Transverse colon (tissue), 4 donors: ENCODE results near the gene MYMK.

Source experiments
- CTCF ChIP-seq, 5 experiments: fragments of 200-600 bp in 3 of 5; fragments of 450-650 bp in 2 of 5; sonication (generic) in 3 of 5; IDR thresholded peaks; 1 replicate in 2 of 5; 2 replicates in 3 of 5; pipeline ENCODE4 v1.5.1; 2016 to 2017; ENCODE audit warnings: antibody characterized with exemption in 5 of 5, inconsistent platforms in 3 of 5, mild to moderate bottlenecking in 2 of 5, moderate library complexity in 1 of 5
- EP300 ChIP-seq: sonication (generic); formaldehyde crosslinking; IDR thresholded peaks from one replicate; pipeline ENCODE4 v1.6.1; 2017; ENCODE audit warnings: antibody characterized with exemption, low read depth
- POLR2A ChIP-seq: fragments of 450-650 bp; IDR thresholded peaks from one replicate; pipeline ENCODE4 v1.6.1; 2016; ENCODE audit warnings: antibody characterized with exemption, mild to moderate bottlenecking, moderate library complexity
- POLR2AphosphoS5 ChIP-seq, 3 donors: sonication (generic); formaldehyde crosslinking; IDR thresholded peaks; one replicate each; pipeline ENCODE4 v1.6.1; 2016; ENCODE audit warnings: antibody characterized with exemption in 3 of 3

GRCh38 chr9:133516961-133517350, 7.8 kb downstream of the MYMK start:
- no peak for TF ChIP-seq CTCF (IDR thresholded peaks at IDR 0.05)
- no peak for TF ChIP-seq POLR2A
- TF ChIP-seq POLR2AphosphoS5 (IDR thresholded peaks at IDR 0.05): no peak
- no peak for TF ChIP-seq EP300
